HEK293 (cell line): ENCODE data around the gene CDC14C.

Experiments used
- CTCF ChIA-PET: fragments of 350-600 bp; formaldehyde crosslinking; extraction: SDS; loops from one replicate; lab custom pipeline; 2021; ENCODE audit warnings: antibody characterized with exemption; lab: Yijun Ruan, JAX
- POLR2A ChIA-PET: fragments of 300-600 bp; formaldehyde crosslinking; extraction: SDS; loops from one replicate; lab custom pipeline; 2020; ENCODE audit warnings: antibody characterized with exemption, inconsistent platforms; lab: Yijun Ruan, JAX
- H3K27ac ChIP-seq: fragments of 200-500 bp; sonication (Bioruptor generic); 2 replicates; pipeline ENCODE4 v1.5.1; 2014; ENCODE audit warnings: low read depth, low read length, control low read depth, inconsistent platforms; ENCODE audit errors: extremely low read depth
- H3K36me3 ChIP-seq, 2 experiments: fragments of 200-500 bp in 1 of 2; sonication (Bioruptor generic) in 1 of 2; 1 replicate in 1 of 2; 2 replicates in 1 of 2; pipeline ENCODE4 v1.5.1; 2014 to 2017; ENCODE audit warnings: inconsistent platforms in 2 of 2, low read length in 2 of 2; ENCODE audit not compliant: control insufficient read depth in 2 of 2, insufficient read depth in 1 of 2
- H3K4me1 ChIP-seq: fragments of 200-500 bp; sonication (Bioruptor generic); 2 replicates; pipeline ENCODE4 v1.5.1; 2014; ENCODE audit warnings: mild to moderate bottlenecking, low read length, inconsistent platforms; ENCODE audit not compliant: control insufficient read depth, insufficient read depth
- H3K4me3 ChIP-seq: 2 replicates; pipeline ENCODE4 v1.5.1; 2011; ENCODE audit warnings: low read depth, mild to moderate bottlenecking, control low read depth, low read length, moderate library complexity
- H3K9me3 ChIP-seq: fragments of 200-500 bp; sonication (Bioruptor generic); 2 replicates; pipeline ENCODE4 v1.5.1; 2014; ENCODE audit warnings: low read depth, low read length, inconsistent platforms; ENCODE audit not compliant: control insufficient read depth, insufficient read depth
- EGR2 ChIP-seq: fragments of 450-650 bp; formaldehyde crosslinking; IDR thresholded peaks from 2 replicates; pipeline ENCODE4 v1.5.1; 2016; ENCODE audit warnings: low read depth, missing biosample characterization, missing genetic modification characterization
- GLI2 ChIP-seq: fragments of 450-650 bp; formaldehyde crosslinking; IDR thresholded peaks from 2 replicates; pipeline ENCODE4; 2017; ENCODE audit warnings: missing biosample characterization, missing genetic modification characterization, low read depth, borderline replicate concordance
- GLIS1 ChIP-seq: fragments of 450-650 bp; formaldehyde crosslinking; IDR thresholded peaks from 2 replicates; pipeline ENCODE4 v1.5.1; 2016; ENCODE audit warnings: missing biosample characterization, missing genetic modification characterization
- KLF10 ChIP-seq: fragments of 450-650 bp; IDR thresholded peaks from 2 replicates; pipeline ENCODE4 v1.5.1; 2018; ENCODE audit warnings: missing biosample characterization, mild to moderate bottlenecking, missing genetic modification characterization
- KLF7 ChIP-seq: fragments of 450-650 bp; formaldehyde crosslinking; IDR thresholded peaks from 2 replicates; pipeline ENCODE4 v1.5.1; 2016; ENCODE audit warnings: missing biosample characterization, missing genetic modification characterization, borderline replicate concordance
- SCRT2 ChIP-seq: fragments of 450-650 bp; formaldehyde crosslinking; IDR thresholded peaks from 2 replicates; pipeline ENCODE4 v1.5.1; 2016; ENCODE audit warnings: missing biosample characterization, missing genetic modification characterization
- SP2 ChIP-seq: fragments of 450-650 bp; formaldehyde crosslinking; IDR thresholded peaks from 2 replicates; pipeline ENCODE4 v1.5.1; 2016; ENCODE audit warnings: missing biosample characterization, missing genetic modification characterization
- ZBTB26 ChIP-seq: fragments of 450-650 bp; formaldehyde crosslinking; optimal IDR thresholded peaks from 2 replicates; pipeline ENCODE3; 2016; ENCODE audit warnings: missing biosample characterization, mild to moderate bottlenecking, missing genetic modification characterization
- ZEB2 ChIP-seq: fragments of 450-650 bp; formaldehyde crosslinking; IDR thresholded peaks from 2 replicates; pipeline ENCODE4 v1.5.1; 2016; ENCODE audit warnings: missing biosample characterization, missing genetic modification characterization
- ZNF140 ChIP-seq: fragments of 450-650 bp; formaldehyde crosslinking; IDR thresholded peaks from 2 replicates; pipeline ENCODE4 v1.5.1; 2016; ENCODE audit warnings: missing biosample characterization, missing genetic modification characterization
- ZNF146 ChIP-seq: fragments of 450-650 bp; formaldehyde crosslinking; IDR thresholded peaks from 2 replicates; pipeline ENCODE4 v1.5.1; 2016; ENCODE audit warnings: missing biosample characterization, missing genetic modification characterization
- ZNF19 ChIP-seq: fragments of 450-650 bp; formaldehyde crosslinking; IDR thresholded peaks from 2 replicates; pipeline ENCODE4; 2016; ENCODE audit warnings: missing biosample characterization, missing genetic modification characterization, low read depth
- ZNF202 ChIP-seq: fragments of 450-650 bp; formaldehyde crosslinking; IDR thresholded peaks from 2 replicates; pipeline ENCODE4 v1.5.1; 2016; ENCODE audit warnings: missing biosample characterization, missing genetic modification characterization, borderline replicate concordance
- ZNF214 ChIP-seq: fragments of 450-650 bp; formaldehyde crosslinking; IDR thresholded peaks from 2 replicates; pipeline ENCODE4 v1.5.1; 2017; ENCODE audit warnings: missing biosample characterization, mild to moderate bottlenecking, missing genetic modification characterization, borderline replicate concordance
- ZNF248 ChIP-seq: fragments of 450-650 bp; formaldehyde crosslinking; IDR thresholded peaks from 2 replicates; pipeline ENCODE4 v1.5.1; 2017; ENCODE audit warnings: missing biosample characterization, missing genetic modification characterization
- ZNF335 ChIP-seq: fragments of 450-650 bp; formaldehyde crosslinking; conservative IDR thresholded peaks from 2 replicates; pipeline ENCODE4 v1.5.1; 2016; ENCODE audit warnings: missing biosample characterization, missing genetic modification characterization
- ZNF488 ChIP-seq: fragments of 450-650 bp; formaldehyde crosslinking; IDR thresholded peaks from 2 replicates; pipeline ENCODE4 v1.5.1; 2016; ENCODE audit warnings: missing biosample characterization, missing genetic modification characterization
- ZNF544 ChIP-seq: fragments of 450-650 bp; formaldehyde crosslinking; IDR thresholded peaks from 2 replicates; pipeline ENCODE4 v1.5.0; 2017; ENCODE audit warnings: missing biosample characterization, missing genetic modification characterization
- ZNF555 ChIP-seq: fragments of 450-650 bp; formaldehyde crosslinking; conservative IDR thresholded peaks from 2 replicates; pipeline ENCODE4 v1.5.1; 2017; ENCODE audit warnings: missing biosample characterization, mild to moderate bottlenecking, missing genetic modification characterization, inconsistent platforms
- ZNF585B ChIP-seq: fragments of 450-650 bp; formaldehyde crosslinking; IDR thresholded peaks from 2 replicates; pipeline ENCODE4 v1.5.1; 2016; ENCODE audit warnings: missing biosample characterization, missing genetic modification characterization
- ZNF600 ChIP-seq: fragments of 450-650 bp; formaldehyde crosslinking; IDR thresholded peaks from 2 replicates; pipeline ENCODE4 v1.5.1; 2016; ENCODE audit warnings: missing biosample characterization, missing genetic modification characterization
- ZNF621 ChIP-seq: fragments of 450-650 bp; formaldehyde crosslinking; IDR thresholded peaks from 2 replicates; pipeline ENCODE4 v1.5.1; 2017; ENCODE audit warnings: missing biosample characterization, missing genetic modification characterization
- ZNF777 ChIP-seq: fragments of 450-650 bp; formaldehyde crosslinking; IDR thresholded peaks from 2 replicates; pipeline ENCODE4 v1.5.1; 2017; ENCODE audit warnings: missing biosample characterization, missing genetic modification characterization, borderline replicate concordance
- ZXDB ChIP-seq: fragments of 450-650 bp; formaldehyde crosslinking; IDR thresholded peaks from 2 replicates; pipeline ENCODE4 v1.5.1; 2016; ENCODE audit warnings: missing biosample characterization, missing genetic modification characterization
- TF ChIP-seq, protein P1 (sequence below): fragments of 450-650 bp; formaldehyde crosslinking; IDR thresholded peaks from 2 replicates; pipeline ENCODE4 v1.5.1; 2016; ENCODE audit warnings: missing biosample characterization, missing genetic modification characterization
- TF ChIP-seq, protein P2 (sequence below): fragments of 450-650 bp; formaldehyde crosslinking; IDR thresholded peaks from 2 replicates; pipeline ENCODE4 v1.5.0; 2017; ENCODE audit warnings: missing biosample characterization, missing genetic modification characterization, borderline replicate concordance
- TF ChIP-seq, protein P3 (sequence below): fragments of 450-650 bp; formaldehyde crosslinking; IDR thresholded peaks from 2 replicates; pipeline ENCODE4 v1.5.1; 2016; ENCODE audit warnings: missing biosample characterization, missing genetic modification characterization

Gene CDC14C

GRCh38 chr7:48875045-48875916 lies 49.1 kb upstream of the CDC14C start (continued):
- no peak for TF ChIP-seq ZEB2
- TF ChIP-seq ZNF544 (tag by site-specific recombination): no peak
- no peak for TF ChIP-seq ZBTB26 (tag by site-specific recombination)
- TF ChIP-seq SP2: no peak
- no peak for TF ChIP-seq ZNF621 (tag by site-specific recombination)
- TF ChIP-seq, all 188 proteins: peak for 0

- no peaks in the 10 kb centered on the region for H3K9me3 ChIP-seq
- no peak overlapping the region for H3K4me3 ChIP-seq
- no peaks in the 10 kb centered on the region for H3K36me3 ChIP-seq
- no peak overlapping the region for H3K27ac ChIP-seq
- ChIA-PET POLR2A (no interaction called here), CTCF (interaction anchor here (1.0 kb wide), 1 partner anchor 577 kb away, joined by 3 read pairs; no protein-coding TSS in a partner anchor)
- TF ChIP-seq ZXDB (tag by site-specific recombination) (no peak), ZNF140 (tag by site-specific recombination) (no peak), SCRT2 (tag by site-specific recombination) (no peak), KLF10 (tag by site-specific recombination) (no peak), ZNF335 (tag by site-specific recombination) (no peak), ZNF19 (no peak), ZNF777 (tag by site-specific recombination) (no peak), ZNF214 (tag by site-specific recombination) (no peak), ZNF600 (tag by site-specific recombination) (no peak), ZNF621 (tag by site-specific recombination) (no peak)
- TF ChIP-seq, protein P1, sequence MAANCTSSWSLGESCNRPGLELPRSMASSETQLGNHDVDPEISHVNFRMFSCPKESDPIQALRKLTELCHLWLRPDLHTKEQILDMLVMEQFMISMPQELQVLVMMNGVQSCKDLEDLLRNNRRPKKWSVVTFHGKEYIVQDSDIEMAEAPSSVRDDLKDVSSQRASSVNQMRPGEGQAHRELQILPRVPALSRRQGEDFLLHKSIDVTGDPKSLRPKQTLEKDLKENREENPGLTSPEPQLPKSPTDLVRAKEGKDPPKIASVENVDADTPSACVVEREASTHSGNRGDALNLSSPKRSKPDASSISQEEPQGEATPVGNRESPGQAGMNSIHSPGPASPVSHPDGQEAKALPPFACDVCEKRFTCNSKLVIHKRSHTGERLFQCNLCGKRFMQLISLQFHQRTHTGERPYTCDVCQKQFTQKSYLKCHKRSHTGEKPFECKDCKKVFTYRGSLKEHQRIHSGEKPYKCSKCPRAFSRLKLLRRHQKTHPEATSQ: no peak
- no peaks in the 10 kb centered on the region for H3K4me1 ChIP-seq
These were observed 48.3 kb upstream of the CDC14C start for GRCh38 chr7:48876087-48876486.

DNA sequence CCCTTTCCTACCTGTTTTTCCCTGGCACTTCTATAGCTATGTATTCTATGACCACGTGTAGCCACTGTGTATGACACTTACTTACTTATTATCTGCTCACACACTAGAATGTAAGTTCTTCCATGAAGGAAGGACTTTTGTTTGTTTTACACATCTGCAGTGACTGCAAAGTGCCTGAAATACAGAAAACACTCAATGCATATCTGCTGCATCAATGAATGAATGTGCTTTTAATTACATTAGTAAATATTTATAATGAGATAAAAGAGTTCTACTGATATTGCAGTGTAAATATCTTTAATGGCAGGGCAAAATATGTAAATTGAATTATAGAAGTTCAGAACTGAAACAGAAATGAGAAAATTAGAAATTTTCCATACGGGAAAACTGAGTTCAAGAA lies 43.5 kb upstream of the CDC14C start:
- Histone ChIP-seq H3K9me3 (no peaks in the 10 kb centered on the region), H3K36me3 (no peaks in the 10 kb centered on the region), H3K27ac (no peak overlapping the region), H3K4me1 (no peaks in the 10 kb centered on the region), H3K4me3 (no peak overlapping the region)
- ChIA-PET CTCF (no interaction called here), POLR2A (no interaction called here)
- no peak for TF ChIP-seq ZNF585B (tag by site-specific recombination)
- TF ChIP-seq EGR2 (tag by site-specific recombination): no peak
- no peak for TF ChIP-seq ZNF488 (tag by site-specific recombination)
- TF ChIP-seq GLI2 (tag by site-specific recombination): no peak
- TF ChIP-seq, protein P2, sequence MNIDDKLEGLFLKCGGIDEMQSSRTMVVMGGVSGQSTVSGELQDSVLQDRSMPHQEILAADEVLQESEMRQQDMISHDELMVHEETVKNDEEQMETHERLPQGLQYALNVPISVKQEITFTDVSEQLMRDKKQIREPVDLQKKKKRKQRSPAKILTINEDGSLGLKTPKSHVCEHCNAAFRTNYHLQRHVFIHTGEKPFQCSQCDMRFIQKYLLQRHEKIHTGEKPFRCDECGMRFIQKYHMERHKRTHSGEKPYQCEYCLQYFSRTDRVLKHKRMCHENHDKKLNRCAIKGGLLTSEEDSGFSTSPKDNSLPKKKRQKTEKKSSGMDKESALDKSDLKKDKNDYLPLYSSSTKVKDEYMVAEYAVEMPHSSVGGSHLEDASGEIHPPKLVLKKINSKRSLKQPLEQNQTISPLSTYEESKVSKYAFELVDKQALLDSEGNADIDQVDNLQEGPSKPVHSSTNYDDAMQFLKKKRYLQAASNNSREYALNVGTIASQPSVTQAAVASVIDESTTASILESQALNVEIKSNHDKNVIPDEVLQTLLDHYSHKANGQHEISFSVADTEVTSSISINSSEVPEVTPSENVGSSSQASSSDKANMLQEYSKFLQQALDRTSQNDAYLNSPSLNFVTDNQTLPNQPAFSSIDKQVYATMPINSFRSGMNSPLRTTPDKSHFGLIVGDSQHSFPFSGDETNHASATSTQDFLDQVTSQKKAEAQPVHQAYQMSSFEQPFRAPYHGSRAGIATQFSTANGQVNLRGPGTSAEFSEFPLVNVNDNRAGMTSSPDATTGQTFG (tag by site-specific recombination): no peak
- no peak for TF ChIP-seq KLF7 (tag by site-specific recombination)
- TF ChIP-seq ZNF202 (tag by site-specific recombination): no peak
- TF ChIP-seq, protein P3, sequence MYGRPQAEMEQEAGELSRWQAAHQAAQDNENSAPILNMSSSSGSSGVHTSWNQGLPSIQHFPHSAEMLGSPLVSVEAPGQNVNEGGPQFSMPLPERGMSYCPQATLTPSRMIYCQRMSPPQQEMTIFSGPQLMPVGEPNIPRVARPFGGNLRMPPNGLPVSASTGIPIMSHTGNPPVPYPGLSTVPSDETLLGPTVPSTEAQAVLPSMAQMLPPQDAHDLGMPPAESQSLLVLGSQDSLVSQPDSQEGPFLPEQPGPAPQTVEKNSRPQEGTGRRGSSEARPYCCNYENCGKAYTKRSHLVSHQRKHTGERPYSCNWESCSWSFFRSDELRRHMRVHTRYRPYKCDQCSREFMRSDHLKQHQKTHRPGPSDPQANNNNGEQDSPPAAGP (tag by site-specific recombination): no peak
- no peak for TF ChIP-seq ZXDB (tag by site-specific recombination)
- TF ChIP-seq ZNF248: no peak
- no peak for TF ChIP-seq ZNF621 (tag by site-specific recombination)
- no peak for TF ChIP-seq GLIS1
- TF ChIP-seq ZNF146 (tag by site-specific recombination): no peak
- no peak for TF ChIP-seq ZNF555 (tag by site-specific recombination)
